BLaER1 (cell line): ENCODE measurements around the gene ACSF3.
A peak's percentile ranks its signal among the peaks of the same experiment; 100 is the strongest.

Experiments used
- H3K27ac ChIP-seq: shearing (Covaris generic); formaldehyde crosslinking; 2 replicates; pipeline ENCODE4 v1.8.1; 2022
- H3K27me3 ChIP-seq: shearing (Covaris generic); formaldehyde crosslinking; 2 replicates; pipeline ENCODE4 v1.8.1; 2022
- H3K36me3 ChIP-seq: shearing (Covaris generic); formaldehyde crosslinking; 2 replicates; pipeline ENCODE4 v1.8.1; 2022
- H3K4me1 ChIP-seq: shearing (Covaris generic); formaldehyde crosslinking; 2 replicates; pipeline ENCODE4 v1.8.1; 2022
- H3K4me2 ChIP-seq: shearing (Covaris generic); formaldehyde crosslinking; 2 replicates; pipeline ENCODE4 v1.8.1; 2022
- H3K4me3 ChIP-seq: shearing (Covaris generic); formaldehyde crosslinking; 2 replicates; pipeline ENCODE4 v1.8.1; 2022
- H3K9ac ChIP-seq: shearing (Covaris generic); formaldehyde crosslinking; 2 replicates; pipeline ENCODE4 v1.8.1; 2022
- H3K9me3 ChIP-seq: shearing (Covaris generic); formaldehyde crosslinking; 2 replicates; pipeline ENCODE4 v1.8.1; 2022
- H4K20me1 ChIP-seq: shearing (Covaris generic); formaldehyde crosslinking; 2 replicates; pipeline ENCODE4 v1.8.1; 2022
- Cebpa-rat ChIP-seq: shearing (Covaris generic); IDR thresholded peaks from 2 replicates; pipeline ENCODE4 v1.8.1; 2022

ACSF3 gene

DNA sequence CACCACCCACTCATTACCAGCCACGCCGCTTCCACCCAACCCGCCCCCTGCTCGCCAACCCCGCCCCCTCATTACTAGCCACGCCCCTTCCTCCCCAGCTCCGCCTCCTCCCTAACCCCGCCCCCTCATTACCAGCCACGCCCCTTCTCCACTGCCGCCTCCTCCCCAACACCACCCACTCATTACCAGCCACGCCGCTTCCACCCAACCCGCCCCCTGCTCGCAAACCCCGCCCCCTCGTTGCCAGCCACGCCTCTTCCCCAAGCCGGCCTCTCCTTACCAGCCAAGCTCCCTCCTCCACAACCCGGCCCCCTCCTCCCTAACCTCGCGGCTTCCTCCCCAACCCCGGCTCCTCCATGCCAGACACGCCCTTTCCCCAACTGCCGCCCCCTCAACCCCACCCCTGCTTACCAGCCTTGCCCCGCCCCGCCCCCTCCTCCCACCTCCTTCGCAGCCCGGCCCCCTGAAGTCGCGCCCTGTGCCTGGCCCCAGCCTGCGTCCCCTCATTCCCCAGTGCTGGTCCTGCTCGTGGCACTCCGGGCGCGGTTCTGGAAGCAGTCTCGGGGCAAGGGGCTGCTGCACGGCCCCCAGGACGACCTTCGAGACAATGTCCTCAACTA is 99.4 kb downstream of the ACSF3 start:
- H3K27me3 ChIP-seq: no peaks in the 10 kb centered on the region
- H3K9ac ChIP-seq: no peak overlapping the region
- peaks cover 12% of the 10 kb centered on the region for H4K20me1 ChIP-seq
- no peaks in the 10 kb centered on the region for H3K36me3 ChIP-seq
- H3K27ac ChIP-seq: no peak overlapping the region
- H3K4me2 ChIP-seq: no peak overlapping the region; the same call in 1 of the 2 replicates
- no peak overlapping the region for H3K4me3 ChIP-seq
- H3K4me1 ChIP-seq: peaks cover 20% of the 10 kb centered on the region
- TF ChIP-seq Cebpa-rat: no peak
- H3K9me3 ChIP-seq: no peaks in the 10 kb centered on the region

DNA sequence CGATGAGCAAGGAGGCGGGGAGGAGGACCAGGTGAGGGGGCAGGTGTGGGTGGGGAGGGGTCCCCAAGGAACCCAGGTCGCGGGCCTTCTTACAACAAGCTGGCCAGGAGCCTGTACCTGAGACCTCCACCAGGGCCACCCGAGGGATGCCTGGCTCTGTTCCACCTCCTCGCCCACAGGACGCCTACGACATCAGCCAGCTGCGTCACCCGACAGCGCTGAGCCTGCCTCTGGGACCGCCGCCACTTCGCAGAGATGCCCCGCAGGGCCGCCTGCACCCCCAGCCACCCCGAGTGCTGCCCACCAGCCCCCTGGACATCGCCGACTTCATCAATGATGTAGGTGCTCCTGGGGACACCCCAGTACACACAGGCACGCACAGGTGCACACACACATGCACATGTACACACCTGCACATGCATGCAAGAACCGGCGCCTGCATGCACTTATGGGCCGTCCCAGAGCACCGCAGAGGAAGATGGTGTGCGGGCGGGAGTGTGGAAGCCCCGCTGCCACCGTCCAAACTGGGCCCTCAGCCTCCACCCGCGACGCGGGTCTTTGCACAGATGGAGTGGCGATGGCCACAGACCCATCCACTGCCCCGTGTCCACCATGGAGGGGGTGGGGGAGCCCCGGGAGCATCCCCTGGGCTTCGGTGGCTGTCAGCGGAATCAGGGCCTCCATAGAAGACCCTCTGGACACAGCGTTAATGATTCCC is 100.1 kb downstream of the ACSF3 start:
- TF ChIP-seq Cebpa-rat: no peak
- H3K36me3 ChIP-seq: no peaks in the 10 kb centered on the region
- H3K4me3 ChIP-seq: no peak overlapping the region
- no peaks in the 10 kb centered on the region for H3K9me3 ChIP-seq
- H3K27ac ChIP-seq: no peak overlapping the region
- no peak overlapping the region for H3K9ac ChIP-seq
- H3K27me3 ChIP-seq: no peaks in the 10 kb centered on the region
- H3K4me2 ChIP-seq: peak overlapping the region; percentile 18; the same call in 1 of the 2 replicates
- peaks cover 20% of the 10 kb centered on the region for H3K4me1 ChIP-seq
- peaks cover 12% of the 10 kb centered on the region for H4K20me1 ChIP-seq

DNA sequence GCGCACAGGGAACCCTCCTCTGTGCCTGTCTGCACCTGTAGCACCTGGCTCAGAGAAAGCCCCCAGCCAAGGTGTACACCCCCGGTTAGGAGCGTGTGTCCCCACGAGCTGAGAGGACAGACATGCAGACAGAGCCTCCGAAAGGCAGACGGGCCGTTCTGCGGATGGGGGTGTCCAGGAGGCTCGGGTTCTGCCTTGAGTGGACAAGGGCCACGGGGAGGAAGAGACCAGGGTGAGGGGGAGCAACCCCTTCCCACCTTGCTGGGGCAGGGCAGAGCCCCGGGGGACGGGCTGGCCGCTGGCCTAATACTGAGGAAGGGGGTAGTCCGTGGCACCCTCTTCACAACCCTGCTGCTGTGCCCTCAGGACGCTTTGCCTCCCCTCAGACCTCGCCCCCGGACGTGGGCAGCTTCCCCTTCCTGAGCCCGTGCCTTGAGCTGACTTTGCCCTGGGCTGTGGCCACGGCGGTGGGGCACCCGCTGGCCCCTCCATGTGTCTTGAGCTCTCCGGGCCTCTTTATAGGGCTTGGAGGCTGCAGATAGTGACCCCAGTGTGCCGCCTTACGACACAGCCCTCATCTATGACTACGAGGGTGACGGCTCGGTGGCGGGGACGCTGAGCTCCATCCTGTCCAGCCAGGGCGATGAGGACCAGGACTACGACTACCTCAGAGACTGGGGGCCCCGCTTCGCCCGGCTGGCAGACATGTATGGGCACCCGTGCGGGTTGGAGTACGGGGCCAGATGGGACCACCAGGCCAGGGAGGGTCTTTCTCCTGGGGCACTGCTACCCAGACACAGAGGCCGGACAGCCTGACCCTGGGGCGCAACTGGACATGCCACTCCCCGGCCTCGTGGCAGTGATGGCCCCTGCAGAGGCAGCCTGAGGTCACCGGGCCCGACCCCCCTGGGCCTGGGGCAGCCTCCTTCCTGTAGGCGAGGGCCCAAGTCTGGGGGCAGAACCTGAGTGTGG is 101.0 kb downstream of the ACSF3 start:
- no peak overlapping the region for H3K9ac ChIP-seq
- H3K9me3 ChIP-seq: no peaks in the 10 kb centered on the region
- H3K4me2 ChIP-seq: peak overlapping the region; percentile 18; the same call in 1 of the 2 replicates
- no peak overlapping the region for H3K4me3 ChIP-seq
- H3K4me1 ChIP-seq: peaks cover 20% of the 10 kb centered on the region
- no peak for TF ChIP-seq Cebpa-rat
- no peak overlapping the region for H3K27ac ChIP-seq
- peaks cover 7% of the 10 kb centered on the region for H4K20me1 ChIP-seq
- no peaks in the 10 kb centered on the region for H3K36me3 ChIP-seq
- H3K27me3 ChIP-seq: peaks cover 9% of the 10 kb centered on the region

DNA sequence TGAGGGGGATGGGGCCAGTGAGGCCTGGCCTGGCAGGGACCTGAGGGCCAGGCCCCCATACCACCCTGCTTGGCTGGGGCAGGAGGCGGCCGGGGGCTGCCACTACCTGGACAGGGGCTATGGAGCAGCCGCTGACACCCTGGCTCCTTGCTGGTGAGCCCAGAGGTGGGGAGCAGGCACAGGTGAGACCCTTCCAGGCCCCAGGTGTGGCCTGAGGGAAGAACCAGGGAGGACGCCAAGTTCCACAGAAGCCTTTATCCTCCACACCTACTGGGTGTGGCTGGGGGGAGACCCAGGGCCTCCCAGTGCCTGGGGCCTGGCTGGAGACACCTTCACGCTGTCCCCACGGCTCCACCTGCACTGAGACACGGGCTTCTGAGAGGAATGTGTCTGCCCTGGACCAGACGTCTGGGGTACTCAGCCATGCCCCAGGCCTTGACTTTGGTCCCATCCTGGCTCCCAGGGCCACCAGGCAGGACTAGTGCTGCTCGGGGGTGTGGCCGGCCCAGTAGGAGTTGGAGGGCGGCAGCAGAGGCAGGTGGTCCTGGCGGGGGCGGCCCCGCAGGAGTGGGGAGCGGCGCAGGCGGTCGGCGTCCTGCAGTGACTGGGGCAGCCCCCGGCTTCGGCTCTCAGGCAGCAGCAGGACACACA is 102.0 kb downstream of the ACSF3 start:
- H3K4me1 ChIP-seq: peaks cover 26% of the 10 kb centered on the region
- no peak overlapping the region for H3K4me2 ChIP-seq
- peaks cover 19% of the 10 kb centered on the region for H3K27me3 ChIP-seq
- H4K20me1 ChIP-seq: peaks cover 5% of the 10 kb centered on the region; the same call in 1 of the 2 replicates
- no peak overlapping the region for H3K4me3 ChIP-seq
- H3K27ac ChIP-seq: no peak overlapping the region
- H3K9ac ChIP-seq: no peak overlapping the region
- H3K9me3 ChIP-seq: no peaks in the 10 kb centered on the region
- no peaks in the 10 kb centered on the region for H3K36me3 ChIP-seq
- no peak for TF ChIP-seq Cebpa-rat

DNA sequence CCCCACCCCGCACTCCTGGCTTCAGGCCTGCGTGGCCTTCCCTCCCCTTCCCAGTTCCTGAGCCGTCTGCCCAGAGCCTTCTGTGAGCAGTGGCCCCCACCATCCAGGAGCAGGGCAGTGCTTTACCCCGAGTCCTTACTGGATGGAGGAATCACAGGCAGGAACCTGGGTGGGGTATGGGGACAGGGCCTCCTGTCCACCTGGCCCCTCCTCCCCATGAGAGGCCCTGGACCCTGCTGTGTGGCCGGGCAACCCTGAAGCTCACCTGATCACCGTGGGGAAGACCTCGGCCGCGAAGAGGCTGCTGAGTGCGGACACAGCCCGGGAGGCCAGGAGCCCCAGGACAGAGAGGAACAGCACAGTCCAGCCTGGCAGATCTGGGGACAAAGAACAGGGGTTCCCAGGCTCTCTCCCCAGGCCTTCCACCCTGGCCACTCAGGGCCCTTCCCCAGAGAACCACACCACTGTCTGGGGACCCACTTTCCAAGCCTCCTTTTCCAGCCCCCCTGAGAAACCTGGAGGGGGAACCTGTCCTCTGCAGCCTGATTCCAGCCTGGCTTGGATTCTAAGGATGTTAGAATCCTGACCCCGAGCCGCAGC is 103.5 kb downstream of the ACSF3 start:
- Histone ChIP-seq H3K4me1 (peaks cover 22% of the 10 kb centered on the region; the same call in 1 of the 2 replicates), H3K9ac (no peak overlapping the region), H3K4me3 (no peak overlapping the region), H3K4me2 (no peak overlapping the region), H4K20me1 (no peaks in the 10 kb centered on the region), H3K27me3 (peaks cover 30% of the 10 kb centered on the region), H3K9me3 (no peaks in the 10 kb centered on the region), H3K36me3 (no peaks in the 10 kb centered on the region), H3K27ac (no peak overlapping the region)
- no peak for TF ChIP-seq Cebpa-rat

DNA sequence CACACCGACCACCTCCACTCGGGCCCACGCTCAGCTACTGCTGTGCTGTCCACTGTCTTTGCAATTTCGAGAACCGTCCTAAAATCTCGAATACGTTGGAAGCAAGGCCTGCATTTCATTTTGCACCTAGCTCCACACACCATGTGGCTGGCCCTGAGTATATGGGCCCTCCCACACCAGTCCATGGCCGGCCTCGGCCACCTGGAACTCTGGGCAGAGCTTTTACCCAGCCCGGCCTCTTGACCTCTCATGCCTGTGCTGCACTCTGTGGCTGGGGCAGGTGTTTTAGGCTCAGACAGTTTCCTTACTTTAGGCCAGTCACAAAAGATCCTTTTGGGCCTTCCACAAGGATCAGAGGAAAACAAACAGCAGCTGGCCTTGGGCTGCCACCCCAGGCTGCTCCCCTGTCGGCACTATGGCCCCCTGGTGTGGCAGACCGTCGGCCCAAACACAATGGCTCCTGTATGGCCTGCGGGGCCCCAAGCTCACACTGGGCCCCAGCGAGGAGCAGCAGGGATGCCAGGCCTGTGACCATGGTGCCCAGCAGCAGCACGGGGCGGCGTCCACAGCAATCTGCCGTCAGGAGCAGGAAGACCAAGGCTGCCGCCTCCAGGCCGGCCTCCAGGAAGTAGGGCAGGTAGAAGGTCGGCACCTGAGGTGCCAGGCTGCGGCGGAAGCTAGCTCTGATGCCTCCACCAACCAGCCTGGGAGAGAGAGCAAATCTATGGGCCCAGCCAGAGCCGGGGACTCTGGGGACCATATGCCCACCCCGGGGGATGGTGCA is 104.2 kb downstream of the ACSF3 start:
- Histone ChIP-seq H3K4me1 (peaks cover 22% of the 10 kb centered on the region; the same call in 1 of the 2 replicates), H3K36me3 (no peaks in the 10 kb centered on the region), H4K20me1 (no peaks in the 10 kb centered on the region), H3K9me3 (peaks cover 5% of the 10 kb centered on the region), H3K27me3 (peaks cover 37% of the 10 kb centered on the region), H3K9ac (no peak overlapping the region), H3K27ac (no peak overlapping the region), H3K4me2 (no peak overlapping the region), H3K4me3 (no peak overlapping the region)
- no peak for TF ChIP-seq Cebpa-rat

DNA sequence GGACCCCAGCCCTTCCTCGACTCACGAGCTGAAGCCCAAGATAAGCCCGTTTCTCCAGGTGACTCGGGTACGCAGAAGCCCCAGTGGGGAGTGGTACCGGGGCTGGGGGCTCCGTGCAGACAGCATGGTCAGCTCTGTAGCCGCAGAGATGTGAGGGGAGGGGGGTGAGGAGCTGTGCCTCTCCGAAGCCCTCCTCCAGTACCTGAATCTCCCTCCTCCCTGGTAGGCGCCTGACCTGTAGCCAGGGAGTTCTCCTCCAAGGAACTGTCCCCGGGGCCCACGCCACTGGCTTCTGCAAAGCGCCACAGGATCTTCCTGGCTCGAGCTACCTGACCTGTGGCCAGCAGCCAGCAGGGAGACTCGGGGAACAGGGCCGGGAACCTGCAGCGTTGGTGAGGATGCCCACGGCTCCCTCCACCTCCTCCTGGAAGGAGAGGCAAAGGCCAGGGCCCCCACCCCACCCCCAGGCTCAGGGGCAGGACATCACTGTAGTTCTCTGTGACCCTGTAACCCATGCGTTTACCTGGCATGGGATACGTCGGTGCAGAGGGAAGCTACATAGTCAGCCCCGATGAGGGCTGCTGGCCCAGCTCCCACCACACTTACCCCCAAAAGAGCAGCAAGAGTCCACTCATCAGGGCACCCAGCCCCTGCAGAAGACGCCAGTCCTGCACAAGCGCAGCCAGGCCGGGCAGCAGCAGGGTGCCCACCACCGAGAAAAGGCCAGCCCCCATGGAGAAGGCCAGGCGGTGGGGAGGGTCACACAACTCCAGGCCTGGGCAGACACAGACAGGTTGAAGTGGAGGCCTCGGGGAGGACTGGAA is 105.0 kb downstream of the ACSF3 start:
- Histone ChIP-seq H3K27ac (no peak overlapping the region), H3K9me3 (peaks cover 9% of the 10 kb centered on the region), H4K20me1 (no peaks in the 10 kb centered on the region), H3K9ac (no peak overlapping the region), H3K4me3 (no peak overlapping the region), H3K4me2 (no peak overlapping the region), H3K36me3 (no peaks in the 10 kb centered on the region), H3K4me1 (peaks cover 19% of the 10 kb centered on the region; the same call in 1 of the 2 replicates), H3K27me3 (peaks cover 42% of the 10 kb centered on the region)
- TF ChIP-seq Cebpa-rat: no peak
